Measurements from ENCODE around the gene CREBZF. TPM values are rescaled to one million over a fixed set of nuclear protein-coding genes. Genes with fewer than 3 reads are reported as not detected.

CREBZF gene
- polyA plus RNA-seq, 1 experiment = 25.0 TPM

- ChIA-PET POLR2A (interaction anchor here (1.1 to 4.4 kb wide), 5 partner anchors 9 to 45 kb away, joined by 3 to 19 read pairs (median 6); partner anchors contain the start of genes CCDC89, CREBZF, DLG2 and TMEM126B), CTCF (interaction anchor here (1.3 kb wide), 1 partner anchor 49 kb away, joined by 4 read pairs; no protein-coding TSS in a partner anchor)
- Histone ChIP-seq H3K4me3 (ENCODE audit: low read depth, low read length) (peak overlapping the region; percentile 85), H3K27ac (ENCODE audit: low read depth, low read length) (no peak overlapping the region), H3K9me3 (ENCODE audit: control insufficient read depth, insufficient read depth, low read length) (no peaks in the 10 kb centered on the region), H3K27me3 (ENCODE audit: control insufficient read depth, insufficient read depth, low read length) (peaks cover 8% of the 10 kb centered on the region)
- TF ChIP-seq CTCF (IDR thresholded peaks at IDR 0.05; ENCODE audit: low read depth, low read length) = no peak
- DNase-seq (ENCODE audit: low read depth, low spot score) = no peak
Observed at GRCh38 chr11:85647078-85647477, 17.9 kb downstream of the CREBZF start.

DNA sequence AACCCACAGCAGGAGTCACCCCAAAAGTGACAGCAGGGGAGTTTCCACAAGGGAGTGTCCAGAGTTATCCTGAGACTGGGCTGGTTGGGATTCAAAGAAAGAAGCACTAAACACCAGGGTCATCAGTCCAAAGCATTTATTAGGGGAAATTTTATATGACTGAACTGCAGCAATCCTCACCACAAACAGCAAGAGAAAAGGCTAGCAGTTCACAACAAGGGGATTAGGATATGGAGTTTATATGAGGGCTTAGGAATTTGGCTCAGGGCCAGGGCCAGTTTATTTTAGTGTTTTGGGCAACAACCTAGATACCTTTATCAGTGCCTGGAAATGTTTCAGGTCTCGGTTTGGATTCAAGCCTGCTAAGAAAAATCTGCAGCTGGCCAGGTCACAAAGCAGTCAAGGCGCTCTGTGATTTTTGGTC, 21.7 kb downstream of the CREBZF start:
- no peak for DNase-seq (ENCODE audit: low read depth, low spot score)
- peaks cover 8% of the 10 kb centered on the region for H3K27me3 ChIP-seq (ENCODE audit: control insufficient read depth, insufficient read depth, low read length)
- ChIA-PET CTCF (no interaction called here), POLR2A (no interaction called here)
- H3K9me3 ChIP-seq (ENCODE audit: control insufficient read depth, insufficient read depth, low read length) = no peaks in the 10 kb centered on the region
- TF ChIP-seq CTCF (IDR thresholded peaks at IDR 0.05; ENCODE audit: low read depth, low read length) = no peak
- no peak overlapping the region for H3K4me3 ChIP-seq (ENCODE audit: low read depth, low read length)
- no peak overlapping the region for H3K27ac ChIP-seq (ENCODE audit: low read depth, low read length)

GRCh38 chr11:85634747-85635146, 30.2 kb downstream of the CREBZF start:
- Histone ChIP-seq H3K9me3 (ENCODE audit: control insufficient read depth, insufficient read depth, low read length) (no peaks in the 10 kb centered on the region), H3K27me3 (ENCODE audit: control insufficient read depth, insufficient read depth, low read length) (no peaks in the 10 kb centered on the region), H3K27ac (ENCODE audit: low read depth, low read length) (no peak overlapping the region), H3K4me3 (ENCODE audit: low read depth, low read length) (no peak overlapping the region)
- ChIA-PET CTCF (no interaction called here), POLR2A (no interaction called here)
- DNase-seq (ENCODE audit: low read depth, low spot score) = no peak
- no peak for TF ChIP-seq CTCF (IDR thresholded peaks at IDR 0.05; ENCODE audit: low read depth, low read length)

DNA sequence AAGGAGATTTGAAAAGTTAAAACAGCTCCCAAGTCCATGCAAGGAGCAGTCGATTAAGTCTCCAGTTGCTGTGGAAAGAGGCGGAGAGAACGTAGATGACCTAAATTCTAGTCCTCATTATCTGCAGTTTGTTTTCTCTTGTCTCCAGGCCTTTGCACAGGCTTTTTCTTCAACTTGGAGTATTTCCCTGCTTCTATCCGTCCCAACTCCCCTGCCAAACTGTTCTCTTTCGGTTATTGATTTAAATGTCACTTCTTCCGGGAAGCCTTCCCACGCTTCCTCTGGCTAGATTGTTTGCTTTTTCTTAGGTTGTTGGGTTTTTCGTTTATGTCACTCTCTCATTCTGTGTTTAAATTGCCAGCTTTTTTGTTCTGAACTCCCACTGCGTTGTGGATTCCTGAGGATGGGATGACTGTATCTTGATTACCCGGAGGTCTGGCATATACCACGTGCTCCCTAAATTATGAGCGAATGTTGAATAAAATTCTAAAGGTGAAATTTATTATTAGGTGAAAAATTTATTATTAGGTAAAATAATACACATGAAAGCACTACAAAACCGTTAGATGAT, 36.1 kb downstream of the CREBZF start:
- no peak for DNase-seq (ENCODE audit: low read depth, low spot score)
- peak overlapping the region; percentile 90 for H3K4me3 ChIP-seq (ENCODE audit: low read depth, low read length)
- no peak for TF ChIP-seq CTCF (IDR thresholded peaks at IDR 0.05; ENCODE audit: low read depth, low read length)
- POLR2A ChIA-PET = interaction anchor here (0.7 to 2.6 kb wide), 4 partner anchors 9 to 24 kb away, joined by 3 to 18 read pairs (median 4); partner anchors contain the start of gene TMEM126A
- H3K27ac ChIP-seq (ENCODE audit: low read depth, low read length) = peak overlapping the region; percentile 40
- CTCF ChIA-PET = interaction anchor here (0.8 kb wide), 1 partner anchor 12 kb away, joined by 3 read pairs; no protein-coding TSS in a partner anchor
- H3K27me3 ChIP-seq (ENCODE audit: control insufficient read depth, insufficient read depth, low read length) = no peaks in the 10 kb centered on the region
- no peaks in the 10 kb centered on the region for H3K9me3 ChIP-seq (ENCODE audit: control insufficient read depth, insufficient read depth, low read length)

GRCh38 chr11:85627998-85628770, 36.7 kb downstream of the CREBZF start, which contains the start of gene TMEM126B:
TMEM126B (plus strand) TSS chr11:85628593; CDS start chr11:85628608, 15 bp downstream.
- no peaks in the 10 kb centered on the region for H3K9me3 ChIP-seq (ENCODE audit: control insufficient read depth, insufficient read depth, low read length)
- DNase-seq (ENCODE audit: low read depth, low spot score) = peak; percentile 86
- no peaks in the 10 kb centered on the region for H3K27me3 ChIP-seq (ENCODE audit: control insufficient read depth, insufficient read depth, low read length)
- ChIA-PET POLR2A (interaction anchor here (0.7 to 2.6 kb wide), 5 partner anchors 9 to 57 kb away, joined by 3 to 18 read pairs (median 4); partner anchors contain the start of gene TMEM126A), CTCF (interaction anchor here (0.8 kb wide), 1 partner anchor 12 kb away, joined by 3 read pairs; no protein-coding TSS in a partner anchor)
- H3K4me3 ChIP-seq (ENCODE audit: low read depth, low read length) = peak within 1 kb of the TSS; percentile 90
- H3K27ac ChIP-seq (ENCODE audit: low read depth, low read length) = peak within 1 kb of the TSS; percentile 80
- TF ChIP-seq CTCF (IDR thresholded peaks at IDR 0.05; ENCODE audit: low read depth, low read length) = no peak

Data from AG04450 (cell line).